Esophagus (tissue), 2 donors: Measurements from ENCODE around the gene CCDC60. TPM values are rescaled to one million over a fixed set of nuclear protein-coding genes. Genes with fewer than 3 reads are reported as not detected.

Source experiments
- H3K27ac ChIP-seq, 2 donors: one replicate each; pipeline ENCODE4 v1.5.1; 2013; ENCODE audit warnings: low read depth in 2 of 2, mild to moderate bottlenecking in 2 of 2, inconsistent platforms in 1 of 2, low read length in 1 of 2, moderate library complexity in 1 of 2
- H3K27me3 ChIP-seq, 2 donors: one replicate each; pipeline ENCODE4 v1.6.1; 2013; ENCODE audit warnings: low read length in 2 of 2, control low read depth in 1 of 2, mild to moderate bottlenecking in 1 of 2; ENCODE audit not compliant: insufficient read depth in 2 of 2, control insufficient read depth in 1 of 2
- H3K36me3 ChIP-seq, 2 donors: one replicate each; pipeline ENCODE4 v1.6.1; 2013; ENCODE audit warnings: low read length in 1 of 2; ENCODE audit not compliant: control insufficient read depth in 2 of 2, insufficient read depth in 2 of 2
- H3K4me1 ChIP-seq, 2 donors: one replicate each; pipeline ENCODE4 v1.6.1; 2013; ENCODE audit warnings: low read length in 1 of 2; ENCODE audit not compliant: control insufficient read depth in 2 of 2, insufficient read depth in 2 of 2
- H3K4me3 ChIP-seq, 2 donors: one replicate each; pipeline ENCODE4 v1.5.1; 2013; ENCODE audit warnings: low read length in 2 of 2, mild to moderate bottlenecking in 2 of 2, low read depth in 1 of 2, moderate library complexity in 1 of 2
- H3K9me3 ChIP-seq, 2 donors: one replicate each; pipeline ENCODE4 v1.6.1; 2013; ENCODE audit warnings: mild to moderate bottlenecking in 2 of 2, low read depth in 1 of 2, low read length in 1 of 2, moderate library complexity in 1 of 2; ENCODE audit not compliant: control insufficient read depth in 2 of 2, insufficient read depth in 1 of 2
- WGBS, 2 donors: extraction: QIAGEN DNeasy Blood & Tissue Kit; methylation state at CpG; one replicate each; pipeline ENCODE4 v1.1.7; 2013; 5-methylcytosine and 5-hydroxymethylcytosine counted together
- polyA plus RNA-seq, 2 donors: library from polyadenylated mRNA; stranded (reverse); fragments of 200-250 nt; gene quantifications; one replicate each; pipeline ENCODE4 v1.2.3, GENCODE V29; 2013
- donor health status: healthy with polysubstance abuse.
- donor health status: Bipolar disorder and iron deficiency.

Gene CCDC60
- polyA plus RNA-seq: 1 to 10 TPM in 1 of 2 donors, under 1 TPM in 1; 0.53 to 1.4 TPM

GRCh38 chr12:119334430-119335170 lies at the start of gene CCDC60:
CCDC60 (plus strand) TSS chr12:119334729; CDS start chr12:119335177, 448 bp downstream.
- no peaks in the 10 kb centered on the region for H3K27me3 ChIP-seq
- no peaks in the 10 kb centered on the region for H3K36me3 ChIP-seq
- no peak within 1 kb of the TSS for H3K4me3 ChIP-seq
- WGBS, 2 donors: 24 to 29% methylated on average over 25 to 26 of the region's 26 CpGs
- H3K27ac ChIP-seq: no peak within 1 kb of the TSS
- no peaks in the 10 kb centered on the region for H3K9me3 ChIP-seq
- no peaks in the 10 kb centered on the region for H3K4me1 ChIP-seq

- no peak overlapping the region for H3K4me3 ChIP-seq
- no peaks in the 10 kb centered on the region for H3K36me3 ChIP-seq
- H3K9me3 ChIP-seq: no peaks in the 10 kb centered on the region
- H3K27me3 ChIP-seq: no peaks in the 10 kb centered on the region
- 70 to 80% methylated on average over 11 of the region's 11 CpGs for WGBS, 2 donors
- no peaks in the 10 kb centered on the region for H3K4me1 ChIP-seq
- no peak overlapping the region for H3K27ac ChIP-seq
These were observed 46.0 kb upstream of the CCDC60 start for GRCh38 chr12:119288576-119288975.

GRCh38 chr12:119292893-119293630 lies 41.5 kb upstream of the CCDC60 start:
- Histone ChIP-seq H3K4me1 (no peaks in the 10 kb centered on the region), H3K4me3 (no peak overlapping the region), H3K27ac (no peak overlapping the region), H3K27me3 (no peaks in the 10 kb centered on the region), H3K36me3 (no peaks in the 10 kb centered on the region), H3K9me3 (no peaks in the 10 kb centered on the region)
- 51 to 70% methylated on average over 6 of the region's 6 CpGs for WGBS, 2 donors

- Histone ChIP-seq H3K4me3 (no peak overlapping the region), H3K27ac (no peak overlapping the region), H3K9me3 (no peaks in the 10 kb centered on the region), H3K36me3 (no peaks in the 10 kb centered on the region), H3K4me1 (no peaks in the 10 kb centered on the region), H3K27me3 (no peaks in the 10 kb centered on the region)
- WGBS, 2 donors: 42% methylated on average over 5 of the region's 5 CpGs
These were observed 40.3 kb upstream of the CCDC60 start for GRCh38 chr12:119294211-119294610.

GRCh38 chr12:119296535-119296934 lies 38.0 kb upstream of the CCDC60 start:
- Histone ChIP-seq H3K27me3 (no peaks in the 10 kb centered on the region), H3K4me1 (no peaks in the 10 kb centered on the region), H3K36me3 (no peaks in the 10 kb centered on the region), H3K27ac (no peak overlapping the region), H3K9me3 (no peaks in the 10 kb centered on the region), H3K4me3 (no peak overlapping the region)
- 53 to 62% methylated on average over 2 of the region's 2 CpGs for WGBS, 2 donors

- no peaks in the 10 kb centered on the region for H3K36me3 ChIP-seq
- H3K27me3 ChIP-seq: no peaks in the 10 kb centered on the region
- H3K9me3 ChIP-seq: no peaks in the 10 kb centered on the region
- no peaks in the 10 kb centered on the region for H3K4me1 ChIP-seq
- H3K4me3 ChIP-seq: no peak overlapping the region
- no peak overlapping the region for H3K27ac ChIP-seq
These were observed 35.4 kb upstream of the CCDC60 start for GRCh38 chr12:119299130-119299529.

GRCh38 chr12:119301379-119301778 lies 33.1 kb upstream of the CCDC60 start:
- Histone ChIP-seq H3K4me1 (no peaks in the 10 kb centered on the region), H3K27me3 (no peaks in the 10 kb centered on the region), H3K36me3 (no peaks in the 10 kb centered on the region), H3K27ac (no peak overlapping the region), H3K9me3 (no peaks in the 10 kb centered on the region), H3K4me3 (no peak overlapping the region)
- 80 to 84% methylated on average over 9 of the region's 9 CpGs for WGBS, 2 donors

GRCh38 chr12:119302451-119303080 lies 32.0 kb upstream of the CCDC60 start:
- no peaks in the 10 kb centered on the region for H3K36me3 ChIP-seq
- WGBS, 2 donors: 54 to 59% methylated on average over 7 of the region's 7 CpGs

GRCh38 chr12:119306593-119306992 lies 27.9 kb upstream of the CCDC60 start:
- no peaks in the 10 kb centered on the region for H3K9me3 ChIP-seq
- H3K4me1 ChIP-seq: peaks cover 2 to 5% of the 10 kb centered on the region in 2 donors
- H3K4me3 ChIP-seq: no peak overlapping the region
- 55 to 58% methylated on average over 6 of the region's 6 CpGs for WGBS, 2 donors
- no peaks in the 10 kb centered on the region for H3K36me3 ChIP-seq
- H3K27ac ChIP-seq: no peak overlapping the region
- no peaks in the 10 kb centered on the region for H3K27me3 ChIP-seq

More at GRCh38 chr12:119302451-119303080, 32.0 kb upstream of the CCDC60 start:
- Histone ChIP-seq H3K27me3 (no peaks in the 10 kb centered on the region), H3K27ac (no peak overlapping the region), H3K4me3 (no peak overlapping the region), H3K9me3 (no peaks in the 10 kb centered on the region), H3K4me1 (no peaks in the 10 kb centered on the region)
